COR-L47 (cell line): ENCODE data around the gene TRAPPC12.
"Not testable (repeated sequence)": the region's sequence is repeated elsewhere in the genome, so short reads cannot be mapped to it uniquely, and the experiment has no call there.

Source experiments
- DNase-seq: peaks from one replicate; lab custom pipeline; 2025; lab: John Stamatoyannopoulos, UW

TRAPPC12 gene

DNA sequence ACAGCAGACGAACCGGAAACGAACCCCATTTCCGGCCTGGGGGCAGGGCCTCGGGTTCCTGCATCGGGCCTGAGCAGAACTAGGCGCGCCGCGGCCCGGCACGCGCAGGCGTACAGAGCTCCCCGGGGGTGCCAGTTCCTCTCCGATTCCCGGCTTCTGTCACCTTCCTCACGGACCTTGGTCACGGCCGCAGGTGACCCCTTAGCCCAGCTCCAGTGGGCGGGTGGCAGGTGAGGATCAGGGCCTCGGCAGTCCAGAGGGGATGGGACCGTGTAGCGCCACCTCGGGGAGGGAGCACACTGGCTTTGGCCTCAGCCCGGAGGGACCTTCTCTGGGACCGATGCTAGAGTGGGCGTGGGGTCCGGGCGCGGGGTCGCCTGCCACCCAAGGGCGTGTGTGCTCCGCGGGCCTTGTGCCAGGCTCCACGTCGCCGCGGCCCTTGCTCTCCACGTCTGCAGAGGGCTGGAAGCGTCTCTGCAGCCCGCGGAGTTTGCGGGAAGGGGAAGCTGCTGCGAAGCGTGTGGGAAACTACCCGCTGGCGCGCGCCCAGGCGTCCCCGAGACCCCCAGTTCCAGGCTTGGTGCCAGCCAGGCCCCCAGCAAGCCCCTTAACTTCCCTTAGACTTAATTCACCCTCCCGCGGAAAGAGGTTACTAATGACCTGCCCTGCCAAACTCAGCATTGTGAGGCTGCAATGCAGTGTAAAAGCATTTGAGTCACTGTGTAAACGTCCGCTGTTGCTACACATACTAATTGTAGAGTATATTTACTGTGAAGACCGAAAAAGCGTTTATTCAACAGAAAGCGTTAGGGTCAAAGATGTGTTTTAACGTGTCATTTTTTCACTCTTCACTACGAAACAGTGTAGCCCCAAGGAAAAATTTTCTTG lies at the start of gene TRAPPC12:
TSS of gene TRAPPC12 (plus strand) at position 48 of the 888 bp plus-strand sequence. CDS start 7,930 bp downstream, outside the sequence.
- peak; percentile 94 for DNase-seq

- no peak for DNase-seq
Observed at GRCh38 chr2:3332133-3332532, 47.4 kb upstream of the TRAPPC12 start.

GRCh38 chr2:3334392-3335345 lies 44.8 kb upstream of the TRAPPC12 start:
- no peak for DNase-seq

DNA sequence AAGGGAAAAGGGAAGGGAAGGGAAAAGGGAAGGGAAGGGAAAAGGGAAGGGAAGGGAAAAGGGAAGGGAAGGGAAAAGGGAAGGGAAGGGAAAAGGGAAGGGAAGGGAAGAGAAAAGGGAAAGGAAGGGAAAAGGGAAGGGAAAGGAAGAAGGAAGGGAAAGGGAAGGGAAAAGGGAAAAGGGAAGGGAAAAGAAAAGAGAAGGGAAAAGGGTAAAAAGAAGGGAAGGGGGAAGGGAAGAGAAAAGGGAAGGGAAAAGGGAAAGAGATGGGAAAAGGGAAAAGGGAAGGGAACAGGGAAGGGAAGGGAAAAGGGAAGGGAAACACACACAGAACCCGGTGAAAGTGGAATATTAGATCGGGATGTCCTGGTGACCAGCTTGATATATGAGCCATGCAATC lies 42.6 kb upstream of the TRAPPC12 start:
- DNase-seq, result no peak

DNA sequence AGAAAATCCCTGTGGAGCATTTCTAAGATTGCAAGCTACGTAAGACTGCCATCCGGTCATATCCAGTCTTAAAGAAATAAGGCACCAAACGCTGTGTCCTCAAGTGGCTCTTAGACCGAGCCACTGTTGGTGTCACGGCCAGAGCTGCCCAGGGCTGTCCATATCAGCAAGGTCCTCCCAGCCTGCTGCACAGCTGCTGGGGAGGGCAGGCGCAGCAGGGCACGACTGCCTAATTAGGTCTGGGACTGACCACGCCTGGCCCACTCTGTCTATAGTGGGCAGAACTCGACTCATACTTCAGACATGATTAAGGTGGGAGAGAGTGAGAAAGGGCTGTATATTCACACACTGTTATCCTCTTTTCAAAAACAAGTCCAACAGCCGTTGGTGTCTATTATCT lies 41.2 kb upstream of the TRAPPC12 start:
- DNase-seq, result no peak

DNA sequence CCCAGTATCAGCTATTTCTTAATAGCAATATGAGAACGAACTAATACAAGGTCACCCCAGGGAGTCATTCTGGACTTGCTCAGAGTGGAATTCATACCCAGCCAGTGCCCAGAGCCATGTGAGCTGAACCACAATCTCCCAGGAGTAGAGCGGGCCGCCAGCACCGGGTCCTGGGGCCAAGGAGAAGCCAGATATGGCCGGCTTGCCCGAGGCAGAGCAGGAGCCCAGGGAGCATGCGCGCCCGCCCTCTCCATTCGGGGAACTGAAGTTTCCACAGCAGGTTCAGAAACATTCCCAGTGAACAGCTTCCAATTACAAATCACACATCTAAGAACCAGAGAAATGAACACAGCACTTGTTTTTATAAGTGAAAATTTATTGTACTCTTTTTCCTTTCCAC lies 39.4 kb upstream of the TRAPPC12 start:
- no peak for DNase-seq

DNA sequence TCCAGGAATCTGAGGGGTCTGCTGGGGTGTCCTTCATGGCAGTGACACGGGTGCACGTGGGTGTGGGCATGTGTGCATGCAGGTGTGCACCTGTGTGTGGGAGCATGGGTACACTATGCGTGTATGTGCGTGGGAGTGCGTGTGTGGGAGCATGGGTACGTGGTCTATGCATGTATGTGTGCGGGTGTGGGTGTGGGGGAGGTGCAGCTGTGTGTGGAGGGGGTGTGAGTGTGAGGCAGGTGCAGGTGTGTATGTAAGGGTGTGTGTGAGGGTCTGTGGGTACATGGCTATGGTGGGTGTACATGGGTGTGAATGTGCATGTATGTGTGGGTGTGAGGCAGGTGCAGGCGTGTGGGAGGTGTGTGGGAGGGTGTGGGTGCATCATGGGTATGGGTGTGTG lies 38.2 kb upstream of the TRAPPC12 start:
- no peak for DNase-seq

- DNase-seq, result no peak
Observed at GRCh38 chr2:3342324-3342723, 37.2 kb upstream of the TRAPPC12 start.

GRCh38 chr2:3343012-3343411 lies 36.5 kb upstream of the TRAPPC12 start:
- DNase-seq, result no peak

DNA sequence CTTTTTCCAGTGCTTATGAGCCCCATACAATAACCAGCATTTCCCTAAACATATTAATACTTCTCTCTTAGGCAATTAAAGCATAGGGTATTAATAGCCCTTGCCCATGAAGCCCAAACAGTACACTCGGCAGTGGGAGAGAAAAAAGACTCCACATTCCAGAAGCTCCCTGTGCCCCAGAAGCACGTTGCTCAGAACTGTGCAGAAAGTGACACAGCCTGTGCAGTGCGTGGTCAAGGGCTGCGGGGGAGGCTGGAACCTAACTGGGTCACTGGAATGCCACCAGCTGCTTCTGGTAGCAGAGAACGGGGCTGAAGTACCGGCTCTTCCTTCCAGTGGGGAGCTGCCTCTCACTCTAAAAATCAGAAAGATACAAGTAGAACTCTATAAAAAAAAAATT lies 34.6 kb upstream of the TRAPPC12 start:
- DNase-seq, result no peak

GRCh38 chr2:3345621-3346020 lies 33.9 kb upstream of the TRAPPC12 start:
- DNase-seq, result no peak

GRCh38 chr2:3348767-3349166 lies 30.7 kb upstream of the TRAPPC12 start:
- peak; percentile 52 for DNase-seq

- DNase-seq, result peak; percentile 81
Observed at GRCh38 chr2:3349211-3349693, 30.2 kb upstream of the TRAPPC12 start.

GRCh38 chr2:3354986-3355385 lies 24.5 kb upstream of the TRAPPC12 start:
- no peak for DNase-seq

DNA sequence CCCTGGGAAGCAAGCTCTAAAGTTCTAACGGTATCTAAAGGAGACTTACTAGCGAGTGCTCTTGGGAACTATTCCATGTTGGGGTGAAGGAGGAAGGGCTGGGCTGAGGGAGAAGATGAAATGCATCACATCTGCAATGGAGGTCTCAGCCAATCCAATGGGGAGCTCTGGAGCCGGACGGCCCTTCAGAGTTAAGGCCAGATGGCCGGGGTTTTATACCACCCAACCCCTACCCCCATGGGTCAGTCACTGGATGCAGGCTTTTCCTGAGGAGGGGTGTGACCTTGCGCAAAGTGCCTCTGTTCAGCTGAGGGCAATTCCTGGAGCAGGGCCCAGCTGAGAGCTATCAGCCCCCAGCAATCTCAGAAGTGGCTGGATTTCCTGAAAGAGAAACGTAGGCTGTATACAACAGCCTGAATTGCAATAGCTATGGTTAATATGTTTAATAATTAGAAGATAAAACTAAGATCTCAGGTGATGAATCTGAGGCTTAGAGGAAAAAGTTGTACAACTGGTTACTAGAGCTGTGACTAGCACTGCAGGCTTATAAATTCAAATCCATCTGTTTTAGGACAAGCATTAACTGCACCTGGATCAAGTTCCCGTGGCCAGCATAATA lies 23.4 kb upstream of the TRAPPC12 start:
- no peak for DNase-seq

DNA sequence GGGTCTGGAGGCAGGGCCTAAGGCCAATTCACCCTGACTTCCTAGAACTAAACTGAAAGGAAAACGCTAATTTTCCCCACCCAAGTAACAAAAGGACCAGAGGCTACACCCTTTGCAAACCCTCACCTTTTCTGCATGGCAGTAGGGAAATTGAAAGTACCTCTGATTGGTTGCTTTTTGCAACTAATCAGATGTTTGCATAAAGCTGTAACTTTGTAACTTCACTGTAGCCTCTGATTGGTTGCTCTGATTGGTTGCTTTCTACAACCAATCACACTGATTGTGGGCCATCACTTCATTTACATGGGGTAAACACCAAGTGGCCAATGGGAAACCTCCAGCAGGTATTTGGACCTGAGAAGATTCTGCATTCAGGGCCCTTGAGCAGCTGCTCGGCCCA lies 22.7 kb upstream of the TRAPPC12 start:
- DNase-seq, result no peak

- not testable (repeated sequence) for DNase-seq
Observed at GRCh38 chr2:3357446-3357845, 22.0 kb upstream of the TRAPPC12 start.

- no peak for DNase-seq
Observed at GRCh38 chr2:3357926-3358325, 21.6 kb upstream of the TRAPPC12 start.

GRCh38 chr2:3361518-3362389 lies 17.7 kb upstream of the TRAPPC12 start:
- DNase-seq, result no peak

- no peak for DNase-seq
Observed at GRCh38 chr2:3365219-3365618, 14.3 kb upstream of the TRAPPC12 start.

DNA sequence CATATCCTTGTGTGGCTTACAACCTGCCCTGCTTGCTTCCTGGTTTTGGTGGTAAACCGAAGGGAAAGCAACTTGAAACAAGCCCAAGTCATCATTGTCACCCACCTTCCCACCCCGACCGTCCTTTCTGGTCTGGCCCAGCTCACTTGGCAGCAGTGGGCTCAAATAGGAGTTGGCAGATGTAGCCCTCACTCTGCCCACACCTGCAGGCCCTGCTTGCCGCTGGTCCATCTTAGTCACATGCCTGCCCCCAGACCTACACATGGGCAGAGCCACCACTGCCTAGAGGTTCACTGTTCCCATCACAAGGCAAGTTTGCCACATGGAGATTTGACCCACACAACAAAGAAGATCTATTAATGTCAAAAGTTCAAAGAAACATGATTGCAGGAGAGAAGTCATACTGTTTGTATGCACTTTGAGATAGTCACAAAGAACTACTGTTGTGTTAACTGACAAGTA lies 11.2 kb upstream of the TRAPPC12 start:
- no peak for DNase-seq
